Measurements from ENCODE around the gene NDE1. TPM values are rescaled to one million over a fixed set of nuclear protein-coding genes. Genes with fewer than 3 reads are reported as not detected.

NDE1 gene
- total RNA-seq, 1 donor from 2014 or later = 48.2 TPM

GRCh38 chr16:15609286-15609649, 40.8 kb upstream of the NDE1 start:
- Mint-ChIP-seq H3K4me1 (no peaks in the 10 kb centered on the region), H3K36me3 (peaks cover 60% of the 10 kb centered on the region), H3K27me3 (ENCODE audit: low read depth) (no peaks in the 10 kb centered on the region), H3K4me3 (no peak overlapping the region), H3K27ac (no peak overlapping the region), H3K9me3 (no peaks in the 10 kb centered on the region)
- TF ChIP-seq CTCF (IDR thresholded peaks at IDR 0.05; ENCODE audit: unreplicated experiment) = no peak
- DNase-seq (ENCODE audit: low spot score in 2 of 2, unreplicated experiment in 2 of 2) = no peak

DNA sequence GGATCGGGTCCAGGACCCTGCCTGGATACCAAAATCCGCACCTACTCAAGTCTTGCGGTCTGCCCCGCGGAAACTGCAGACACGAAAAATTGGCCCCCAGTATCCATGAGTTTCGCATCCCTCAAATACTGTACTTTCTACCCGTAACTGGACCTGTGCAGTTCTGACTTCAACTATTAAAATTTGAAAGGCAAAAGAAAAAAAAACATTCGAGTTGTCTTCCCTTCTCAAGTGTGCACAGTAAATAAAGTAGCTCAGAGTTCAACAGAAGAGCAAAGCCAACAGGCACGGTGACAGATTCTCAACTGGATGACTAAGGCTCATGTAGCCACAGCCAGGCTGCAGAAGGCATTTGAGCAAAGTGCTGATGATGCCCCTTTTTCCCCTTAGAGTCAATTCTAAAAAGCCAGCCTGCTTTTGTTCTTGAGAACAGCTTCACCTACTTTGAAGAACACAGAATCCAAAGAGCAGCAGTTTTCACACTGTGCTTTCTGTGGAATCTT, 39.6 kb upstream of the NDE1 start:
- H3K36me3 Mint-ChIP-seq = peaks cover 57% of the 10 kb centered on the region
- no peaks in the 10 kb centered on the region for H3K4me1 Mint-ChIP-seq
- DNase-seq (ENCODE audit: low spot score in 2 of 2, unreplicated experiment in 2 of 2) = no peak
- no peaks in the 10 kb centered on the region for H3K9me3 Mint-ChIP-seq
- no peaks in the 10 kb centered on the region for H3K27me3 Mint-ChIP-seq (ENCODE audit: low read depth)
- no peak overlapping the region for H3K27ac Mint-ChIP-seq
- no peak overlapping the region for H3K4me3 Mint-ChIP-seq
- TF ChIP-seq CTCF (IDR thresholded peaks at IDR 0.05; ENCODE audit: unreplicated experiment) = no peak

DNA sequence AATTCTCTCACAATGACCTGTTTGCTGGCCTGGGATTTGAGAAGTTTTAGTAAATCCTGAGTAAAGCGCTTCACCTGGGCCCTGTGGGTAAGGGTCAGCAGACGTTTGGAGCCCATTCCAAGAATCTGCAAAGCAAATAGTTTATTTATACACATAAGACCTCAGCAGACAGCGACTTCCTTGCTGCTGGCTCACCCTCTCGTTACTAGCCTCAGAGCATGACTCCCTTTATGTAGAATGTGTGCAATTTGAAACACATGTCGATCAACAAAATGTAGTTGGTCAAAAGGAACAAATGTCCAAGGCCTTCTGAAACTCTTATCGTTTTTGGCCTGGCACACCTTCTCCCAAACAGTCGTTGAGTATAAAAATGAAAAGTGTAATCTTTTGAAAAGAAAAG, 38.4 kb upstream of the NDE1 start:
- Mint-ChIP-seq H3K36me3 (peaks cover 54% of the 10 kb centered on the region), H3K4me1 (no peaks in the 10 kb centered on the region), H3K27me3 (ENCODE audit: low read depth) (no peaks in the 10 kb centered on the region)

GRCh38 chr16:15613676-15614075, 36.4 kb upstream of the NDE1 start:
- Mint-ChIP-seq H3K27ac (no peak overlapping the region), H3K4me3 (no peak overlapping the region), H3K9me3 (no peaks in the 10 kb centered on the region), H3K4me1 (no peaks in the 10 kb centered on the region), H3K36me3 (peaks cover 56% of the 10 kb centered on the region), H3K27me3 (ENCODE audit: low read depth) (no peaks in the 10 kb centered on the region)
- no peak for DNase-seq (ENCODE audit: low spot score in 2 of 2, unreplicated experiment in 2 of 2)
- no peak for TF ChIP-seq CTCF (IDR thresholded peaks at IDR 0.05; ENCODE audit: unreplicated experiment)

More for the DNA sequence above, 38.4 kb upstream of the NDE1 start:
- H3K9me3 Mint-ChIP-seq = no peaks in the 10 kb centered on the region
- H3K27ac Mint-ChIP-seq = no peak overlapping the region
- no peak for DNase-seq (ENCODE audit: low spot score in 2 of 2, unreplicated experiment in 2 of 2)
- TF ChIP-seq CTCF (IDR thresholded peaks at IDR 0.05; ENCODE audit: unreplicated experiment) = no peak
- H3K4me3 Mint-ChIP-seq = no peak overlapping the region

GRCh38 chr16:15616012-15616411, 34.0 kb upstream of the NDE1 start:
- Mint-ChIP-seq H3K4me3 (no peak overlapping the region), H3K36me3 (peaks cover 53% of the 10 kb centered on the region), H3K9me3 (no peaks in the 10 kb centered on the region), H3K4me1 (no peaks in the 10 kb centered on the region), H3K27ac (no peak overlapping the region), H3K27me3 (ENCODE audit: low read depth) (no peaks in the 10 kb centered on the region)
- no peak for TF ChIP-seq CTCF (IDR thresholded peaks at IDR 0.05; ENCODE audit: unreplicated experiment)
- no peak for DNase-seq (ENCODE audit: low spot score in 2 of 2, unreplicated experiment in 2 of 2)
